A673 (cell line): ENCODE results near the gene DKKL1. TPM values are rescaled to one million over a fixed set of nuclear protein-coding genes. Genes with fewer than 3 reads are reported as not detected.

ENCODE experiments used
- BruUV-seq: library from RNA; stranded (reverse); fragments of 400-500 nt; replicated peaks from 2 replicates; lab custom pipeline; 2021; lab: Mats Ljungman, UMichigan
- CTCF ChIA-PET: fragments of 300-600 bp; sonication (Branson Sonifier 250); formaldehyde crosslinking; loops from one replicate; lab custom pipeline; 2022; ENCODE audit warnings: antibody characterized with exemption; lab: Charles Lee
- POLR2A ChIA-PET: fragments of 300-600 bp; sonication (Branson Sonifier 250); formaldehyde crosslinking; loops from one replicate; lab custom pipeline; 2022; ENCODE audit warnings: antibody characterized with exemption; ENCODE audit not compliant: low non-redundant PET; lab: Charles Lee
- DNase-seq: peaks from one replicate; pipeline ENCODE4 v3.0.0-alpha.2; 2015; ENCODE audit warnings: low spot score
- H3K27ac ChIP-seq: fragments of 200-600 bp; sonication (generic); 2 replicates; pipeline ENCODE4 v1.5.1; 2016; ENCODE audit warnings: mixed run types, low read depth, mild to moderate bottlenecking, mixed read lengths, antibody characterized with exemption, low read length; ENCODE audit not compliant: poor library complexity, severe bottlenecking
- H3K27me3 ChIP-seq: fragments of 200-600 bp; sonication (generic); replicated peaks from 2 replicates; pipeline ENCODE4 v1.6.1; 2017; ENCODE audit warnings: mixed run types, low read depth, mild to moderate bottlenecking, mixed read lengths, antibody characterized with exemption, low read length; ENCODE audit not compliant: insufficient read depth, poor library complexity
- H3K36me3 ChIP-seq: fragments of 200-600 bp; sonication (generic); 2 replicates; pipeline ENCODE4 v1.6.1; 2016; ENCODE audit warnings: mixed run types, mild to moderate bottlenecking, mixed read lengths, antibody characterized with exemption, low read length; ENCODE audit not compliant: insufficient read depth, poor library complexity, severe bottlenecking
- H3K4me1 ChIP-seq: fragments of 200-600 bp; sonication (generic); 2 replicates; pipeline ENCODE4 v1.6.1; 2017; ENCODE audit warnings: mixed run types, mild to moderate bottlenecking, mixed read lengths, antibody characterized with exemption, low read length; ENCODE audit not compliant: insufficient read depth, poor library complexity, severe bottlenecking
- H3K4me3 ChIP-seq: fragments of 200-600 bp; sonication (generic); 2 replicates; pipeline ENCODE4 v1.5.1; 2016; ENCODE audit warnings: low read depth, mixed run types, mild to moderate bottlenecking, mixed read lengths, low read length; ENCODE audit not compliant: poor library complexity, severe bottlenecking
- H3K9me3 ChIP-seq: fragments of 200-600 bp; sonication (generic); 2 replicates; pipeline ENCODE4 v1.6.1; 2016; ENCODE audit warnings: mixed run types, low read depth, mild to moderate bottlenecking, mixed read lengths, antibody characterized with exemption, low read length; ENCODE audit not compliant: poor library complexity, severe bottlenecking
- CTCF ChIP-seq: fragments of 300-800, 200-600 bp; sonication (generic); conservative IDR thresholded peaks from 2 replicates; pipeline ENCODE4 v1.5.1; 2017; ENCODE audit warnings: low read depth, mild to moderate bottlenecking, antibody characterized with exemption, low read length, moderate library complexity, mixed read lengths
- EZH2 ChIP-seq: fragments of 200-600 bp; sonication (generic); IDR thresholded peaks from 2 replicates; pipeline ENCODE4 v1.6.1; 2017; ENCODE audit warnings: borderline replicate concordance, low read depth, mild to moderate bottlenecking, mixed read lengths, antibody characterized with exemption, low read length; ENCODE audit not compliant: poor library complexity, severe bottlenecking
- intact Hi-C: fragments of 100-400 bp; cut with micrococcal nuclease; formaldehyde crosslinking; loops from one replicate; pipeline ENCODE4 v1.10.0; 2022; ENCODE audit not compliant: unreplicated experiment
- total RNA-seq: library from RNA; stranded (reverse); gene quantifications from 2 replicates; pipeline ENCODE4 v1.2.3, GENCODE V29; 2021

The DKKL1 gene
- total RNA-seq, 1 experiment from 2014 or later = 1.2 TPM

GRCh38 chr19:49380391-49380790 lies 16.7 kb downstream of the DKKL1 start:
- ChIA-PET CTCF (no interaction called here), POLR2A (no interaction called here)
- Histone ChIP-seq H3K9me3 (peaks cover 10% of the 10 kb centered on the region), H3K4me1 (no peaks in the 10 kb centered on the region), H3K27ac (no peak overlapping the region), H3K4me3 (no peak overlapping the region), H3K36me3 (no peaks in the 10 kb centered on the region), H3K27me3 (no peaks in the 10 kb centered on the region)
- intact Hi-C loops = no loop called here
- no peak for TF ChIP-seq EZH2
- TF ChIP-seq CTCF = no peak
- no TSS peak for BruUV-seq
- DNase-seq = no peak

- DNase-seq = no peak
- ChIA-PET POLR2A (no interaction called here), CTCF (no interaction called here)
- Histone ChIP-seq H3K36me3 (no peaks in the 10 kb centered on the region), H3K9me3 (peaks cover 10% of the 10 kb centered on the region), H3K27ac (no peak overlapping the region), H3K27me3 (no peaks in the 10 kb centered on the region), H3K4me3 (no peak overlapping the region), H3K4me1 (no peaks in the 10 kb centered on the region)
- no peak for TF ChIP-seq CTCF
- TF ChIP-seq EZH2 = no peak
- intact Hi-C loops = no loop called here
- BruUV-seq = no TSS peak
Observed at GRCh38 chr19:49382639-49383038, 19.0 kb downstream of the DKKL1 start.

- Histone ChIP-seq H3K4me1 (no peaks in the 10 kb centered on the region), H3K9me3 (peaks cover 10% of the 10 kb centered on the region), H3K27me3 (no peaks in the 10 kb centered on the region), H3K4me3 (no peak overlapping the region), H3K36me3 (no peaks in the 10 kb centered on the region), H3K27ac (no peak overlapping the region)
- no TSS peak for BruUV-seq
- no peak for DNase-seq
- intact Hi-C loops = no loop called here
- POLR2A ChIA-PET = no interaction called here
- CTCF ChIA-PET = interaction anchor here (0.6 kb wide), 1 partner anchor 189 kb away, joined by 3 read pairs; no protein-coding TSS in a partner anchor
- TF ChIP-seq EZH2 = no peak
- no peak for TF ChIP-seq CTCF
Observed at GRCh38 chr19:49383599-49383998, 19.9 kb downstream of the DKKL1 start.
